Type B pancreatic cell (in vitro differentiated cells): ENCODE measurements around the gene WDR70. TPM values are rescaled to one million over a fixed set of nuclear protein-coding genes. Genes with fewer than 3 reads are reported as not detected.
A peak's percentile ranks its signal among the peaks of the same experiment; 100 is the strongest.

ENCODE experiments used
- DNase-seq: peaks from one replicate; pipeline ENCODE4 v3.0.0; 2021; ENCODE audit warnings: mixed read lengths; ENCODE audit not compliant: unreplicated experiment; ENCODE audit errors: extremely low spot score
- H3K27ac Mint-ChIP-seq: 2 replicates; pipeline ENCODE4 v1.8.0; 2021; ENCODE audit warnings: mild to moderate bottlenecking, mixed read lengths
- H3K27me3 Mint-ChIP-seq: 2 replicates; pipeline ENCODE4 v1.8.0; 2021; ENCODE audit warnings: mixed read lengths
- H3K36me3 Mint-ChIP-seq: 2 replicates; pipeline ENCODE4 v1.8.0; 2021; ENCODE audit warnings: mixed read lengths
- H3K4me1 Mint-ChIP-seq: one replicate; pipeline ENCODE4 v1.8.0; 2021; ENCODE audit warnings: mixed read lengths; ENCODE audit not compliant: unreplicated experiment
- H3K4me3 Mint-ChIP-seq: 2 replicates; pipeline ENCODE4 v1.8.0; 2021; ENCODE audit warnings: mild to moderate bottlenecking, mixed read lengths
- H3K9me3 Mint-ChIP-seq: 2 replicates; pipeline ENCODE4 v1.8.0; 2021; ENCODE audit warnings: mixed read lengths
- CTCF ChIP-seq: fragments of 200-600 bp; sonication (generic); conservative IDR thresholded peaks from 2 replicates; pipeline ENCODE4 v1.5.0; 2021; ENCODE audit warnings: antibody characterized with exemption, mild to moderate bottlenecking
- total RNA-seq: library from RNA; stranded (reverse); gene quantifications from 2 replicates; pipeline ENCODE4 v1.2.1, GENCODE V29; 2021; ENCODE audit warnings: low replicate concordance

WDR70 gene
- total RNA-seq, 1 donor from 2014 or later: 50.2 TPM

- no peak for DNase-seq
- H3K4me3 Mint-ChIP-seq: no peak overlapping the region
- no peaks in the 10 kb centered on the region for H3K9me3 Mint-ChIP-seq
- H3K4me1 Mint-ChIP-seq: peaks cover 8% of the 10 kb centered on the region
- no peaks in the 10 kb centered on the region for H3K36me3 Mint-ChIP-seq
- H3K27ac Mint-ChIP-seq: peak overlapping the region; percentile 17
- TF ChIP-seq CTCF: no peak
- H3K27me3 Mint-ChIP-seq: no peaks in the 10 kb centered on the region
These were observed 282.3 kb downstream of the WDR70 start for GRCh38 chr5:37661227-37661920.

GRCh38 chr5:37661951-37662350 lies 282.8 kb downstream of the WDR70 start:
- Mint-ChIP-seq H3K27me3 (no peaks in the 10 kb centered on the region), H3K9me3 (no peaks in the 10 kb centered on the region), H3K36me3 (no peaks in the 10 kb centered on the region), H3K4me3 (no peak overlapping the region), H3K4me1 (peaks cover 8% of the 10 kb centered on the region), H3K27ac (peak overlapping the region; percentile 17)
- no peak for TF ChIP-seq CTCF
- DNase-seq: no peak

GRCh38 chr5:37662362-37662761 lies 283.2 kb downstream of the WDR70 start:
- no peak overlapping the region for H3K27ac Mint-ChIP-seq
- H3K36me3 Mint-ChIP-seq: no peaks in the 10 kb centered on the region
- no peak overlapping the region for H3K4me3 Mint-ChIP-seq
- H3K27me3 Mint-ChIP-seq: no peaks in the 10 kb centered on the region
- DNase-seq: no peak
- no peak for TF ChIP-seq CTCF
- H3K4me1 Mint-ChIP-seq: peaks cover 8% of the 10 kb centered on the region
- no peaks in the 10 kb centered on the region for H3K9me3 Mint-ChIP-seq

- H3K9me3 Mint-ChIP-seq: no peaks in the 10 kb centered on the region
- no peak overlapping the region for H3K27ac Mint-ChIP-seq
- peaks cover 8% of the 10 kb centered on the region for H3K4me1 Mint-ChIP-seq
- no peak overlapping the region for H3K4me3 Mint-ChIP-seq
- no peaks in the 10 kb centered on the region for H3K27me3 Mint-ChIP-seq
- no peaks in the 10 kb centered on the region for H3K36me3 Mint-ChIP-seq
- TF ChIP-seq CTCF: no peak
- DNase-seq: no peak
These were observed 283.8 kb downstream of the WDR70 start for GRCh38 chr5:37662789-37663485.

GRCh38 chr5:37663538-37663937 lies 284.4 kb downstream of the WDR70 start:
- no peak overlapping the region for H3K4me3 Mint-ChIP-seq
- no peaks in the 10 kb centered on the region for H3K9me3 Mint-ChIP-seq
- no peaks in the 10 kb centered on the region for H3K36me3 Mint-ChIP-seq
- no peak for DNase-seq
- no peaks in the 10 kb centered on the region for H3K27me3 Mint-ChIP-seq
- no peak for TF ChIP-seq CTCF
- peaks cover 8% of the 10 kb centered on the region for H3K4me1 Mint-ChIP-seq
- H3K27ac Mint-ChIP-seq: no peak overlapping the region
